ENCODE results near the gene TMTC1.

DNA sequence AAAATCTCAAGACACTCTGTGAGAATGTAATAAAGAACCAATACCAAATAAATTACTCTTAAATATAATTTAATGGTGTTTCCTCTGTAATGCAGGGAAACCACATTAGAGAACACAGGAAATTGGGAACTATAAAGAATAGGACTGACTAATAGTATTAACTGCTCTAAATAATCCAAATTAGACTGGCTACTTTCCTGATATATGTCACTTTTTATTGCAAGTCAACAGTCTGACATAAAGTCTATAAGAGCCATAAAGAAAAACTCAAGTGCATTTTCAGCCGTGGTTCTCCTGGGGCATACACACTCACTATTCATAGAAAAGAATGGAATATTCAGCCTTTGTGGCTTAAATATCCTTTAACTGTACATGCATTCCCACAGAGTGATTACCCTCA is 161.5 kb downstream of the TMTC1 start:
- TF ChIP-seq, protein P1, sequence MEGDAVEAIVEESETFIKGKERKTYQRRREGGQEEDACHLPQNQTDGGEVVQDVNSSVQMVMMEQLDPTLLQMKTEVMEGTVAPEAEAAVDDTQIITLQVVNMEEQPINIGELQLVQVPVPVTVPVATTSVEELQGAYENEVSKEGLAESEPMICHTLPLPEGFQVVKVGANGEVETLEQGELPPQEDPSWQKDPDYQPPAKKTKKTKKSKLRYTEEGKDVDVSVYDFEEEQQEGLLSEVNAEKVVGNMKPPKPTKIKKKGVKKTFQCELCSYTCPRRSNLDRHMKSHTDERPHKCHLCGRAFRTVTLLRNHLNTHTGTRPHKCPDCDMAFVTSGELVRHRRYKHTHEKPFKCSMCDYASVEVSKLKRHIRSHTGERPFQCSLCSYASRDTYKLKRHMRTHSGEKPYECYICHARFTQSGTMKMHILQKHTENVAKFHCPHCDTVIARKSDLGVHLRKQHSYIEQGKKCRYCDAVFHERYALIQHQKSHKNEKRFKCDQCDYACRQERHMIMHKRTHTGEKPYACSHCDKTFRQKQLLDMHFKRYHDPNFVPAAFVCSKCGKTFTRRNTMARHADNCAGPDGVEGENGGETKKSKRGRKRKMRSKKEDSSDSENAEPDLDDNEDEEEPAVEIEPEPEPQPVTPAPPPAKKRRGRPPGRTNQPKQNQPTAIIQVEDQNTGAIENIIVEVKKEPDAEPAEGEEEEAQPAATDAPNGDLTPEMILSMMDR (IDR thresholded peaks at IDR 0.05): no peak
- no peak for TF ChIP-seq EZH2 (IDR thresholded peaks at IDR 0.05; ENCODE audit: borderline replicate concordance, insufficient read depth, low read depth, low read length, poor library complexity, severe bottlenecking)

All from B cell (primary cell).